Retinal pigment epithelial cell (primary cell): ENCODE data around the gene LGR6.
A peak's percentile ranks its signal among the peaks of the same experiment; 100 is the strongest.
"Not testable (repeated sequence)": the region's sequence is repeated elsewhere in the genome, so short reads cannot be mapped to it uniquely, and the experiment has no call there.

Experiments
- DNase-seq: peaks from one replicate; pipeline ENCODE4 v3.0.0-alpha.2; 2010; ENCODE audit warnings: low read depth
- H3K4me3 ChIP-seq: 2 replicates; pipeline ENCODE4 v1.5.1; 2011; ENCODE audit warnings: mild to moderate bottlenecking, low read length, control low read depth, moderate library complexity
- TF ChIP-seq, protein P1 (sequence below): conservative IDR thresholded peaks from 2 replicates; pipeline ENCODE4 v1.5.1; 2011; ENCODE audit warnings: low read depth, low read length, control low read depth, inconsistent platforms

Gene LGR6

GRCh38 chr1:202237052-202237451 is 43.5 kb downstream of the LGR6 start:
- no peak for DNase-seq
- TF ChIP-seq, protein P1, sequence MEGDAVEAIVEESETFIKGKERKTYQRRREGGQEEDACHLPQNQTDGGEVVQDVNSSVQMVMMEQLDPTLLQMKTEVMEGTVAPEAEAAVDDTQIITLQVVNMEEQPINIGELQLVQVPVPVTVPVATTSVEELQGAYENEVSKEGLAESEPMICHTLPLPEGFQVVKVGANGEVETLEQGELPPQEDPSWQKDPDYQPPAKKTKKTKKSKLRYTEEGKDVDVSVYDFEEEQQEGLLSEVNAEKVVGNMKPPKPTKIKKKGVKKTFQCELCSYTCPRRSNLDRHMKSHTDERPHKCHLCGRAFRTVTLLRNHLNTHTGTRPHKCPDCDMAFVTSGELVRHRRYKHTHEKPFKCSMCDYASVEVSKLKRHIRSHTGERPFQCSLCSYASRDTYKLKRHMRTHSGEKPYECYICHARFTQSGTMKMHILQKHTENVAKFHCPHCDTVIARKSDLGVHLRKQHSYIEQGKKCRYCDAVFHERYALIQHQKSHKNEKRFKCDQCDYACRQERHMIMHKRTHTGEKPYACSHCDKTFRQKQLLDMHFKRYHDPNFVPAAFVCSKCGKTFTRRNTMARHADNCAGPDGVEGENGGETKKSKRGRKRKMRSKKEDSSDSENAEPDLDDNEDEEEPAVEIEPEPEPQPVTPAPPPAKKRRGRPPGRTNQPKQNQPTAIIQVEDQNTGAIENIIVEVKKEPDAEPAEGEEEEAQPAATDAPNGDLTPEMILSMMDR = peak; percentile 71
- H3K4me3 ChIP-seq = no peak overlapping the region

- no peak for DNase-seq
- TF ChIP-seq, protein P1 = no peak
- no peak overlapping the region for H3K4me3 ChIP-seq
These were observed 45.3 kb downstream of the LGR6 start for GRCh38 chr1:202238914-202239313.

GRCh38 chr1:202240226-202240625 is 46.6 kb downstream of the LGR6 start:
- H3K4me3 ChIP-seq, DNase-seq: not testable (repeated sequence)

GRCh38 chr1:202240956-202241355 is 47.4 kb downstream of the LGR6 start:
- no peak for DNase-seq
- no peak overlapping the region for H3K4me3 ChIP-seq
- TF ChIP-seq, protein P1 = no peak

DNA sequence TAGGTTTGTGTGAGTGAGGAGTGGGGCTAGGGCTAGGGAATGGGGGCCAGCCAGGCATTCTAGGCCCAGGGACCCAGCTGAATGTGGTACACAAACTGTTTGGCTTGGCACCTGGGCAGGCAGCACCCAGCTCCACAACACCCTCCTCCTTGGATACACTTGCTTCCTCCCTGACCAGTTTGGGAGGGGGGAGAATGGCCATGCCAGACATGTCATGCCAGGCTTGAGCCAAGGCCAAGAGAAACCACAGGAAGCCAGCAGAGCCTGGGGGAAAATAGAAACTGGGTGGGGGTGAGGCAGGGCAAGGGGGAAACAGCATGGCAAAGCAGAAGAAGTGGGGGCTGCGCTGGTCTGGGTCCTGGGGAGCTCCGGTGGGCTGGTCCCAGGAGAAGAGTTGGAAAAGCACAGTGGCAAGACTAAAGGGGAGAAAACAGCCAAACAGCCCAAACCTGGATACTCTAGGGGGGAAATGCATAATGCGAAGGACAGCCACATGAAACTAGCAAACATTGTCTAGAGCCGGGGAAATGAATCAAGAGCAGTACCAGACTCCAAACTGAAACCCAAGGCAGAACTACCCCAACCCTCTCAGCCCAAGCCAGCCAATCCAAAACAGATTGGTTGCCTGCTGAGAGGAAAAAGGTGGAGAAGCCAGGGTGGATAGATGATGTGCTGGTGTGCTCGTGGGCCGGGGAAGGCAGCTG is 47.9 kb downstream of the LGR6 start:
- no peak for DNase-seq
- TF ChIP-seq, protein P1 = no peak
- no peak overlapping the region for H3K4me3 ChIP-seq

DNA sequence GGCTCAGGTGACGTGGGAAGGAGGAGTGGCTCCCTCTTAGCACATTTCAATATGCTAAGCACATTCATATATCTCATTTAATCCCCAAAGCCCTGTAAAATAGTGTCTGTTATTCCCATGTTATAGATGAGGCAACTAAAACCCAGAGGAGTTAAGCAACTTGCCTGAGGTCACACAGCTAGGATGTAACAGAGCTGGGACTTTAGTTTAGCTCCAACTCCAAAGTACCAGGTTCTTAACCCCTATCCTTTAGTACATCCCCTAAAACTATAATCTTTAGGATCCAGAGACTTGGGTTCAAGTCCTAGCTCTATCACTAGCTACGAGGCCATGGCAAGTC is 48.5 kb downstream of the LGR6 start:
- DNase-seq = no peak
- no peak overlapping the region for H3K4me3 ChIP-seq
- TF ChIP-seq, protein P1 = no peak

DNA sequence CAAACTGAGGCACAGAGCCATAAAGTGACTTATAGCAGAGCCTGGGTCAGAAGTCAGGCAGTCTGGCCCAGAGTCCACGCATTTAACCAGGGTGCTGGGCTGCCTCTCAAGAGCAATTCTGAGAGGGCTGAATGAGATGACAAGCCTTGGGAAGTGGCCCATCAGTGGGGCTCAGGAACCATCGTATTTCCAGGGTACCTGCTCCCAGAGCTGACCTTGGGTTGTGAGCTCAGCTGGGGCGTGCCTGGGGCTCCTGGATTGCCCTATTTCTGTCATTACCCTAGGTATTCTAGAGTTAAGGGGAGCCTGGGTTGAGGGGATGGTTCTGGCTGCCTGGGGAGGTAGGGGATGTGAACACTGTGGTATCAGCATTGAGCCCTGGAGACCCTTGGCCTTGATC is 49.4 kb downstream of the LGR6 start:
- TF ChIP-seq, protein P1 = no peak
- no peak for DNase-seq
- H3K4me3 ChIP-seq = no peak overlapping the region
